HG02938 (cell line): ENCODE measurements around the gene BCORL1.

Source experiments
- ATAC-seq: cut with Tn5 transposase; IDR thresholded peaks from one replicate; pipeline ENCODE4 v1.9.1; 2021; ENCODE audit warnings: mild to moderate bottlenecking, moderate library complexity; ENCODE audit not compliant: unreplicated experiment

Gene BCORL1

DNA sequence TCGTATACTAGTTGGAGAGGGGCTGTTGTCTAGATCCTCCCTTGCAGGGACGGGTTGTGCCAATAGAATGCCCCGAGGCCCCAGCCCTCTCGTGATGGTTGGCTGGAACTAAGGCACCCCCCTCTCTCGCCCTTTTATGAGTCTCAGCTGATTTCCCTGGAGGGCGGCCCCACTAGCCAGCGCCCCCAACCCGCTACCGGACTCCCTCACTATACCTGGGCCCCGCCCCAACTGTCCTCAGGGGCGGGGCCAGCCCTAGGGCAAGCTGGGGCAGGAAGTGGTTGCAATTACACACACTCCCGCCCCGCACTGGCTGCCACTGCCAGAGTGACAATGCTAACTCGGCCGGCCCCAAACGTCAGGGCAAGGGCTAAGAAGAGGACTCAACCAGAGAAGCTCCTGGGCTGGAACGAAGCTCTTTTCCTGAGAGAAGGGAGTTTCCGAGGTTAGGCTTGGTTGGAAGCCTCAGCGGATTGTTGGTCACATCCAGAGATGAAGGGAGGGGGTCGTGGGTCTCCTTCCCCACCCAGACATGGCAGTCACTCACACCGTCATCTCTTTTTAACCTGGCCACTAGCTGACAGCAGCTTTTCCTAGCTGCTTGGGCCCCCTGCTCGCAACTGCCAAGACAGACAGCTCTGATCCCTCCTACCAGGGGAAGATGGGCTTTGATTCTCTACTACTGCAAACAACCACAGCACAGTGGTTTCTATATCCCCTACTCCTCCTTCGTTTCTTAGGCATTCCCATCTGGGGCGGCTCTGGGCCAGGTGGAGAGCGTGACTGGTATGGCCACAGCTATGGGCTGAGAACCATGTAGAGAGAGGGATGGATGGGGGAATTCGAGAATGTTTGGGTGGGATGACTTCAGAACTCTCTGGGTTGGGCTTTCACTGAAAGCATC, 21.0 kb upstream of the BCORL1 start:
- peak; percentile 89 for ATAC-seq

DNA sequence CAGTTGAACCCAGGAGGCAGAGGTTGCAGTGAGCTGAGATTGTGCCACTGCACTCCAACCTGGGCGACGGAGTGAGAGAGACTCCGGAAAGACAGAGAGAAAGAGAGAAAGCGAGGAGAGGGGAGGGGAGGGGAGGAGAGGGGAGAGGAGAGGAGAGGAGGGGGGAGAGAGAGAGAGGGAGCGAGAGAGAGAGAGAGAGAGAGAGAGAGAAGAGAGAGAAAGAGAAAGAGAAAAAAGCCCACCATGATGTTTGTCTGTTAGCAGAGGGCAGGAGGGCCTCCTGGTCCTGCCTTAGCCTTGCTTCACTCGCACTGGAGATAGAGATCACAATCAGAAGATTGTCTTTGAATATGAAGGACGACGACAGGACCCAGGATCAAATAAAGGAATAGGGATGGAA, 18.7 kb upstream of the BCORL1 start:
- no peak for ATAC-seq

DNA sequence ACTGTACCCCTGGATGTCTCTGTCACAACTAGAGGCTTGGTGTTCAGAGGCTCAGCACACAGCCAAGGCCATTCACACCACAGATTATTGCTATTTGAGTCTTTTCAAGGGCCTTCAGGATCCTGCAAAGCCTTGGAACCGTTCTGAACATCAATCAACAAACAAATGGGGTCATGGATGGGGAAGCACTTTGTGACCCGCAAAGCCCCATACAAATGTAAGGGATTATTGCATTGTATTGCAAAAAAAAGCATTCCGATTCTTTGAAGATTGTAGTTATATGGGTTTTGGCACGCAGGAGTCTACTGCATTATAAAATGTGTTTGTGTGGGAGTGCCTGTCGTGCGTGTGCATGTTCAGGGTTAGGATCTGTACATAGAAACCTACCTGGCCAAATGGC, 17.3 kb upstream of the BCORL1 start:
- ATAC-seq, result no peak

DNA sequence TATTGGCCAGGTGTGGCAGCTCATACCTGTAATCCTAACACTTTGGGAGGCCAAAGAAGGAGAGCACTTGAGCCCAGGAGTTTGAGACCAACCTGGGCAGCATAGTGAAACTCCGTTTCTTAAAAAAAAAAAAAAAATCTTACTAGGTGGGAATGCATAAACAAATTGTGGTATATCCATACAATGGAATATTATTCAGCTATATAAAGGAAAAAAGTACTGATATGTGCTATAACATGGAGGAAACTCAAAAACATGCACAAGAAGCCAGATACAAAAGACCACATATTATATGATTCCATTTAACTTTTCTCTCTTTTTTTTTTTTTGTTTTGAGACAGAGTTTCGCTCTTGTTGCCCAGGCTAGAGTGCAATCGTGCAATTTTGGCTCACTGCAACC, 13.5 kb upstream of the BCORL1 start:
- no peak for ATAC-seq

DNA sequence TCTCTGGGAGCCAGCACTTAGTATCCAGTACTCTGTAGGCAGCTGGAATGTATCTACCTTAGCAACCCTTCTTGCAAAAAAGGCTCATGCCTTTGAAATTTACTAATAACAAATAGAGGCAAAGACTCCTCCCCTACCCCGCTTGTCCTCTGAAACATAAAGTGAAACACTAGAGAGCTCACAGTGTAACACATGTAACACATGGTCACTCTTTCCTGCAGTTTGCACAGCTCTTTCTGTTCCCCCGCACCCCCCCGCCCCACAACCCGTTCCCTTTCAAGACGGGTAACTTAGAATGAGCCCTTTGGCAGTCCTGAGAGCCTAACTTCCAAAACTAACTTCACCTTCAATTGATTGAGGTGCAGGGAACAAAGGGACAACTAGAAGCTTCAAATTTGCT, 6.0 kb upstream of the BCORL1 start:
- no peak for ATAC-seq

DNA sequence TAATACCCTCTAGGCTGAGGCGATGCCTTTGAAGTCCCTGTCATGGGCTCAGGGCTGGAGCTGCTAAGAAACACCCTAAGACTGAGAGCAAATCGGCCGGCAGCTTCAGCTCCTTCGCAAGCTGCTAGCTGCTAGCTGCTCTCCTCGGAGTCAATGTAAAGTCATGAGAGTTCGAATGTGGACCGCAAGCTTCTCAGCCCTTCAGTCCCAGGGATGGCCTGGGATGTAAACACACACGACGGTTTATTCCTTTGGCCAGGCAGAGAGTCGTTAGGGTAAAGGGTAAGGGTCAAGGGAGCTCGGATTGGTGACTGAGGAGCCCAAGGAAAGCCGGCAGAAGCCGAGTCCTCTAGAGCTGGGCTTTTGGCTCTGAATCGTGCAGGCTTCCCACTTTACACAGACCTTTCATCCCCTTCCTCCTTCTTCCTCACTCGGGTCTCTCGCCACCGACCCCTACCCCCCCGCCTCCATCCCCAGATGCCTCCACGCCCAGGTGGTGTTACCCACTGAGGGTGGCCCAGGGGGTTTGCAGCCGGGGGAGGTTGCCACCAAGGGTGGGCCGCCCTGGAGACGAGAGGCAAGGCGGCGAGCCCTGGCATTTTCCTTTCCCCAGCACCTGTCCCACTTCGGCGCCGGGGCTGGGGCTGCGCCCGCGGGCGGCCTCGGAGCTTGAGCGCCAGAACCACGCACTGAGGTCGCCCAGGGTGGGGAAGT, 3.1 kb upstream of the BCORL1 start:
- ATAC-seq, result no peak

DNA sequence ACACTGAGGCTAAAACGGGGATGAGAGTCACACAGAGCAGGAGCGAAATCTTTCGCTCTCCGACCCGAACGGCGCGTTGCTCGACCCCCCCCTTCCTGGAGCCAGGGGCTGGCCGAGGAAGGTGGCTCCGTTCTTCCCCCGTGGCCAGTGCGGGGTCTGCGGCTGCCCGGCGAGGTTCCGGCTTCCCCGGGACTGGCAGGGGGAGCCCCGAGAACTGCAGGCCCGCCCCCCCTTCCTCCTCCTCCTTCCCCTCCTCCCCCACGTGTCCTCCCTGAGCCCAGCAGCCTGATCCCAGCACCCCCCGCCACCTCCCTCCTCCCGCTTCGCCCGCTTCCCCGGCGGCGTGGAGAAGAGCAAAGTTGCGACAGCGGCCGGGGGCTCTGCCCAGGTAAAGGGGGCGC, 2.4 kb upstream of the BCORL1 start:
- ATAC-seq, result no peak

DNA sequence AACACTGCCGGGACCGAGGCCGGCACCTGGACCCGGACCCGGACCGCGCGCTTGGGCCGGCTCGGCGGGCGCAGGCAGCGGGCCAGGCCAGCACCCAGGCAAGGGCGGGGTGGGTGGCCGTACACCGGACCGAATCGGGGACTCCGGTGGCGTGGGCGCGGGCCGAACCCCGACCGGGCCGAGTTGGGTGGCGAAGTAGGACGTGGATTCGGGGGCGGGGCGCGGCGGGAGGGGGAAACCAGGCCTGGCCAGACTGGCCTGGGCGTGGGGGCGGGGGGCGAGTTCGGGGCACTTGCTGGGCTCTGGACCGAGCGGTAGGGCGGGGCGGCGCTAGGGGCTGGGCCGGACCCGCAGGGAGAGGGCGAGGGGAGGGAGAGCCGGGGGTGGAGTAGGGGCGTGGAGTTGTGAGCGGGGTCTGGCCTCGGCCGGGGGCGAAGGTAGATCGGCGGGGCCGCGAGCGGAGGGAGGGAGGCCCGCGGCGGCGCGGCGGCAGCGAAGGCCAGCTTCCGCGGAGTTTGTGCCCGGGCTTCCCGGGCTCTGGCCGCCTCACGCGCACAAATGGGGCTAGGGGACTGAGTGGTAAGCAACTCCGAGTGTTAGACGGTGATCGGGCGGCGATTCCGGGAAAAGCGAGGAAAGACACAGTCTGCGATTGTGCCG, 1.8 kb upstream of the BCORL1 start:
- no peak for ATAC-seq

DNA sequence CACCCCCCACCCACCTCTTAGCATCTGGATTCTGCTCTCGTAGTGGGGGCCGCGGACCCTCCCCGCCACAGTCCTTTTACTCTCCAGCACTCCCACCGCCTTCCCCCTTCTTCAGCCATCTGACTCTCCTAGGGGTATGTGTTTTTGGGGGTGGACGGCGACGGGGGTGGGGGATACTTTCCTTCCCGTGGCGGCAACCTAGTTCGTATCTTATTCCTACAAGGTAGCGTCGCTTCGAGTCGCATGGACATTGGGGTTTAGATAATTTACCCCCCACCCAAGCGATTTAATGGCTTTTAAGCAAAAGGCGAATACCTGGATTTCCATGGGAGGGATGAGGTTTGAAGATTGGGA, 1.3 kb upstream of the BCORL1 start:
- no peak for ATAC-seq

DNA sequence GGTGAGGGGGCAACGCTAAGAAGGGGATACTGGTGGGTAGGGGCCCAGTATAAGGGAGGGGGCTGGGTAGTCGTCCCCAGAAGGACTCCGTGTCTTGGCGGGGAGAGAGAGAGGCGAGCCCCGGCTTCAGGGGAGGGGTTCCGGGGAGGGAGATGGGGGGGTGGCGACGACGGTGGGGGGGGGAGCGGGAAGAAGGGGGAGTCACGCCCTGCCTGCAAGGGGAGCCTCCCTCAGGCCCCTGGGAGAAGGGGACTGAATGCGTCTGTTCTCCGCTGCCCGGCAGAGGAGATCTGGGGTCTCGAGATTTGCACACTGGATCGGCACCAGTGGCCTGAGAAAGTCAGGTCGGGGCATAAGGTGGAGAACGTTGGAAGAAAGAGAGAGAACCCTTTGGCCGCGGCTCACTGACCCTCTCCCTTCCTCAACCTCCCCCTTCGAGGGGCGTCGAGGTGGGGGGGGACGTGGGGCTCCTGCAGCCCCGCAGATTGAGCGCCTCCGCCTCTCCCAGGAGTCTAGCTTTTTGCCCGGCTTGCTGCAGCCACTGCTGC, 609 bp upstream of the BCORL1 start:
- ATAC-seq, result peak; percentile 7

DNA sequence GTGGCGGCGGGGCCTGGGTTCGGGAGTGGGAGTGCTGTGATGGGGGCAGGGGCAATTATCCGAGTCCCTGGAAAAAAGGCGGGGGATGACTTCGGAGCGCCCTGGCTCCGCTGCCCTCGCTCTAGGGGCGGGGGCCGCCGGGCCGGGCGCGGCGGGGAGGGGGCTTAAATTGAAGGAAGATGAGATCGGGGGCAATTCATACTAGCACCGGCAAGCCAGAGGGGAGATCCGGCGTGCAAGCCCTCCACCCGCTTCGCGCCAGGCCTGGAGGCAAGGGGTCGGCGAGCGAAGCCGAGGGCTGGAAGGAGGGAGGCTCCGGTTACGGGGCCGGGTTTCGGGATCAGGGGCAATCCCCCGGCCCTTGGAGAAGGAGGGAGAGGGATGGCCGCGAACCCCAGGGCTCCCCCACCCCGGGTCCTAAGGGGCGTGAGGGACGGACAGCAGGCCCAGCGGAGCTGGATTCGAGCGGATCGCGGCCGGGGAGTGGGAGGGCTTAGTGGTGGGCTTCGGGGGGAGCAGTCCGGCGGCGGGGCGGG, 1.2 kb downstream of the BCORL1 start:
- no peak for ATAC-seq

DNA sequence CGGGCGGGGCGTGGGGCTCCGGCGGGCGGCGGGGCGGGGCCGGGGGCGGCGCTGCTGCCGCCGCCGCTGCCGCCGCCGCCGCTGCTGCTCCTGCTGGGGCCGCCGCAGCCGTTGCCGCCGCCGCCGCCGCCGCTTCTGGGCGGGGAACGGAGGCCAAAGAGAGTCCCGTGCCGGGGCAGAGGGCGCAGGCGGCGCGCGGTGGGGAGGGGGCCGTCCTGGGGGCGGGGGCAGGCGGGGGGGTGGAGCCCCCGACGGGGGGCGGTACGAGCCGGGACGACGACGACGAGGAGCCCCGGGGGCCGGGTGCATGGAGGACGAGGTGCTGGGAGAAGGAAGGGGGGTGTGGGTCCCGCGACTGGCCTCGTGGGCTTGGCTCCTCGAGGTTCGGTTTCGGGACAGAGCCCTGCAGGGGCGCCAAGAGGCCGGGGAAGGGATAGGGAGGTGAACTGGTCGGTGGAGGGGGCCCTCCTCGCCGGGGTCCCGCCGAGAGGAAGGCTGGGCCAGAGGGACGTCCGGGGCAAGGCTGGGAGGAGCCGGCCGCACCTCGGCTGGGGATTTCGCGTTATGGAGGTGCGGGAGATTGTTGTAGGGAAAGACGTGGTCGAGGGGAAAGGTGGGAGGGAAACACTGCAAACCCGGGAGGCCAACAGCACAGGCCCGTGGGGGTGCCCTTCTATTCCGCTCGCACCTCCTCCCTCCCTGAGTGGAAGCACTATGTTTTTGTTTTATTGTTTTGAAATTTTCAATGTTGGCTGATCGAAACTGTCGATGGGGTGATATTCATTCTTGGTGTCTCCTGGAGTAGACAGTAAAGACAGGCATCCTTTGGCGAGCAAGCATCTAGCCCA, 1.9 kb downstream of the BCORL1 start:
- ATAC-seq, result no peak

DNA sequence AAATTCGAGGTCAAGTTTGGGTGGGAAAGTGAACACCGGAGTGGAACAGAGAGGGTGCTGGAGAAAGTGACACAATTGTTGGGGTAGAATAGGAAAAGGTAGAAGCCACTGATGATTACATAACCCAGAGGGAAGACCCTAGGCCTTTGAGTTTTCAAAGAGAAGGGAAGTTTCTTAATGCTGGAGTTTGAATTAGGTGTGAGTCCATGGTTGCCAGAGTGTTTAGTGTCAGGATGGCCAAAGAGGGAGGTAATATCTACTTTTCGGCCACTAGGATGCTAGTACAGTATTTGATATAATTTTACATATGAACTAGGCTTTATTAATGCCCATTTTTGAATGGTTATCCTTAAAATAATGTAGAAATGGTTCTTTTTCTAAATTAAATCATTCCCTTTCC, 5.4 kb downstream of the BCORL1 start:
- no peak for ATAC-seq

DNA sequence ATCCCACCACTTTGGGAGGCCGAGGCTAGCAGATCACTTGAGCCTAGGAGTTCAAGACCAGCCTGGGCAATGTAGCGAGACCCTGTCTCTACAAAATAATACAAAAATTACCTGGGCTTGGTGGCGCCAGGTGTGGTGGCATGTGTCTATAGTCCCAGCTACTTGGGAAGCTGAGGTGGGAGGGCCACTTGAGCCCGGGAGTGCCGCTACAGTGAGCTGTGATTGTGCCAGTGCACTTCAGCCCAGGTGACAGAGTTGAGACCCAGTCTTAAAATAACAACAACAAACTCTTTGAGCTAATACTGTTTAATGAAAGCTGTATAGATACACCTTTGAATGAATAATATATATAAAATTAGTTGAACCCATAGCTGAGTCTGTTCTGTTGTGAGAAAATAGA, 9.7 kb downstream of the BCORL1 start:
- ATAC-seq, result no peak

DNA sequence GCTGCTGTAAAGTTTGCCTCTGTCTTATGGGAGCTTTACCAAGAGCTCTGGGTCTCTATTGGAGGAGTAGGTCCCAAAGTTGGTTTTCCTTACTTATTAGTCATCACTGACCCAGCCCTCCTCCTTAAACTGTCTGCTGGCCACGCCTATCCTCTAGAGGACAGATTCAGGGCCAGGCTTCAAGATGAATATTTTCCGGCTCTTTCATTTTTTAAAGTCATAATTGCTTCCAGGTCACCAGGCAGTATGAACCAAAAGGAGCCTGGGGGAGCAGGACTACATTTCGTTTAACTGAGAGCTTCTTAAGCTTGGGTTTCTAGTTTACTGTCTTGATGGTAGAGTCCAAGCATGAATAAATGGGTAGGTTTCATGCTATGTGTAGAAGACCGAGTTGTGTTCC, 13.7 kb downstream of the BCORL1 start:
- ATAC-seq, result no peak

DNA sequence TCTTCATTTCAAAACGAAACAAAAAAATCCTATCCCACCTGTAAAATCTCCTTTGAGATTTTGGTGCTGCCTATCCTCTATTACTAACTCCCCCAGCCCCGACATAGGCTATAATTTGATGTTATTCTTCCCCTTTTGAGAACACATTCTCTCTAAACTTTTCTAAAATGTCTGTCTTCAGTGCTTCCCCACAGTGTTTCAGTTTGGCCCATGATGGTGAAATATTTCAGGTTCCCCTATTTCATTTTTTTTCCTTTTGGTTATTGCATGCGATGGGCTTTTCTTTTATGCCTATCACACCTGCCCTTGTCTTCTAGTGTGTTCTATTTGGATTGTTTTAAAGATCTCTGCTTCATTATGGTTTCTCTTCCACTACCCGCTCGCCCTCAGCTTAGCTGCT, 14.7 kb downstream of the BCORL1 start:
- no peak for ATAC-seq

DNA sequence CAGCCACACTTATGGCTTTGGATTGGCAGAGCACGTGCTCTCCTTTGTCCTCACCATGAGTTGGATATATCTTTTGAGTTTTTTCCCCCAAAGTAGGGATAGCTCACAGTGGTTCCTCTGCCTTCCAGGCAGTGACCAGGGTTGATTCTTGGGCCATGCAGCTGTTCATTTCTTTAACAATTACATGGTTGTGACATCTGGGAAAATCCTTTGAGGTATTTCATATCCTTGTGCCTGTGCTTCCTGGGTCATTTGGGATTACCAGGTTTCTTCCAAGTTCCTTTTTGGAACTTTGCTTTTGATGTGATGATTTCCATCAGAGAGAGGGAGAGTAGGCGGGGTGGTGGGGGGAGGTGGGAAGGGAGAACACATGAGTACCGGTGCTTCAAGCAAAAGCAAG, 15.6 kb downstream of the BCORL1 start:
- ATAC-seq, result no peak

DNA sequence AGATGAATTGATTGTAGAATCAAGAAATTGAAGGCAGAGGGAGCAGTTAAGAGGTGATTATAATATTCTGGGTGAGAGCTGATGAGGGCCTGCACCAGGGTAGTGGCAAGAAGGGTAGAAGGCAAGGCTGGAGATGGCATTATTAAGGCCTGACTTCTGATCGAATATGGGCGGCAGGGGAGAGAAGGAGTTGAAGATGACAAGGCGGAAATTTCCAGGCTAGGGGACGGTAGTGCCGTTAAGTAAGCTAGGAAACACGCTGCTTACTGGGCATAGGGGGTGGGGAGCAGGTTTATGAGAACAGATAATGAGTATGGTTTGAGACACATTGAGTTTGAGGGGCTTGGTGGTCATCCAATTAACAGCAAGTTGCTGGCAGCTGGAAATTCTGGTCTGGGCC, 19.5 kb downstream of the BCORL1 start:
- ATAC-seq, result no peak

DNA sequence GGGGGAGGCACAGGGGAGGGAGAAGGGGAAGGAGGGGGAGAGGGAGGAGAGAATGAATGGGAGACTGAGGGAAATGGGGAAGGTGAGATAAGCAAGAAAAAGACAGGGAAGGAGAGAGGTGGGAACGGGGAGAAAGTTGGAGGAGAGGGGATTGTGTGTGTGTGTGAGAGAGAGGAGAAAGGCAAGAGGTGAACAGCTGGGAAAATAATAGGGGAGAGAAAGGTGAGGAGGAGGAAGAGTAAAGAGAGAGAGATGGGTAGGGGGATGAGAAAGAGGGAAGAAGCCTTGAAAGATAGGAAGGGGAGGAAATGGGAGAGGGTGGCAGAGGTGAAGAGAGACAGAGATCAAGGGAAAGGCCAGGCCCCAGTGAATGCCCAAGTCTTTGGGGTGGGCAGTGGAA, 20.1 kb downstream of the BCORL1 start:
- ATAC-seq, result no peak

DNA sequence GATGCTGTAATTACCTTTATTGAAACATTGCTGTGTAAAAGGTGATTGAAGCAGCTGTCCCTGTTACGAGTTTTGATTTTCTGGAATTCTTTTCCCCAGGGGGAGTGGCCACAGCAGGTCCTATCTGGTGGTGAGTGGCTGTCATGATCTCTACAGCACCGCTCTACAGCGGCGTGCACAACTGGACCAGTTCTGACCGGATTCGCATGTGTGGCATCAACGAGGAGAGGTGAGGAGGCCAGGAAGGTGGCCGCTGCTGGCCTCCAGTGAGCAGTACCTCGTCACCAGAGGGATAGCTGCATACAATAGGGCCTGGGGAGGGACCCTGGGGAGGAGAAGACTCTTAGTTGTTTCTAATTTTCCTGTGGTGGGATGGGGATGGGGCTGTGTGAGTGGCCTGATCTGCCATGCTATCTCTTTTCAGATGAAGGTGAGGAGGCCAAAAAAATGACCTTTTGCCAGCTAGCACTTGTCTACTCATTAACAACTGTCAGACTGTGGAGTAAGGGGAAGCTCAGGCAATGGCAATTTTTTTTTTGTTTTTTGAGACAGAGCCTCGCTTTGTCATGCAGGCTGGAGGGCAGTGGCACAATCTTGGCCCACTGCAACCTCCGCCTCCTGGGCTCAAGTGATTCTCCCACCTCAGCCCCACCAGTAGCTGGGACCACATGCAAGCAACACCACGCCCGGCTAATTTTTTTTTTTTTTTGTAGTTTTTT, 22.8 kb downstream of the BCORL1 start:
- ATAC-seq, result no peak
